NB4 (cell line): Measurements from ENCODE around the gene NIPBL.

Experiments used
- CTCF ChIP-seq: IDR thresholded peaks from one replicate; pipeline ENCODE4 v1.5.1; 2012; ENCODE audit warnings: low read depth, low read length
- MAX ChIP-seq: IDR thresholded peaks from 2 replicates; pipeline ENCODE4 v1.6.1; 2011; ENCODE audit warnings: low read depth, low read length
- MYC ChIP-seq: IDR thresholded peaks from 2 replicates; pipeline ENCODE4 v1.6.1; 2011; ENCODE audit warnings: low read depth, low read length
- POLR2A ChIP-seq: IDR thresholded peaks from 2 replicates; pipeline ENCODE4 v1.6.1; 2011; ENCODE audit warnings: mild to moderate bottlenecking; ENCODE audit not compliant: insufficient read length; ENCODE audit errors: extremely low read depth

GRCh38 chr5:36949593-36949992, 73.0 kb downstream of the NIPBL start:
- TF ChIP-seq CTCF = no peak
- no peak for TF ChIP-seq POLR2A
- no peak for TF ChIP-seq MYC
- TF ChIP-seq MAX = no peak
